Trophoblast cell (in vitro differentiated cells and primary cell): Measurements from ENCODE around the gene MXD3.

Experiments used
- DNase-seq, 2 donors: peaks; one replicate each; pipeline ENCODE4 v3.0.0-alpha.2; 2016
- H2AFZ ChIP-seq: 2 replicates; pipeline ENCODE4 v1.6.1; 2013; ENCODE audit warnings: low read length, moderate library complexity, mild to moderate bottlenecking; ENCODE audit not compliant: insufficient read depth, poor library complexity
- H2AK5ac ChIP-seq: 2 replicates; pipeline ENCODE4 v1.6.1; 2013; ENCODE audit warnings: mild to moderate bottlenecking, low read length
- H2BK120ac ChIP-seq: 2 replicates; pipeline ENCODE4 v1.6.1; 2013; ENCODE audit warnings: low read length, mild to moderate bottlenecking, moderate library complexity; ENCODE audit not compliant: insufficient read depth, poor library complexity
- H2BK12ac ChIP-seq: 2 replicates; pipeline ENCODE4 v1.6.1; 2013; ENCODE audit warnings: mild to moderate bottlenecking, low read length, moderate library complexity
- H2BK5ac ChIP-seq: 2 replicates; pipeline ENCODE4 v1.6.1; 2013; ENCODE audit warnings: low read length, low read depth, moderate library complexity, mild to moderate bottlenecking; ENCODE audit not compliant: poor library complexity
- H3K14ac ChIP-seq: 2 replicates; pipeline ENCODE4 v1.6.1; 2013; ENCODE audit warnings: mild to moderate bottlenecking, low read length
- H3K18ac ChIP-seq: 2 replicates; pipeline ENCODE4 v1.6.1; 2013; ENCODE audit warnings: mild to moderate bottlenecking, low read length
- H3K23ac ChIP-seq: 2 replicates; pipeline ENCODE4 v1.6.1; 2013; ENCODE audit warnings: low read length
- H3K27ac ChIP-seq: 2 replicates; pipeline ENCODE4 v1.5.1; 2013; ENCODE audit warnings: low read depth, mild to moderate bottlenecking, inconsistent platforms, low read length, moderate library complexity
- H3K27me3 ChIP-seq: 2 replicates; pipeline ENCODE4 v1.6.1; 2013; ENCODE audit warnings: inconsistent platforms, mild to moderate bottlenecking, low read length, moderate library complexity; ENCODE audit not compliant: insufficient read depth
- H3K36me3 ChIP-seq, 2 experiments: 1 replicate in 1 of 2; 2 replicates in 1 of 2; pipeline ENCODE4 v1.6.1; 2013; ENCODE audit warnings: low read length in 2 of 2, mild to moderate bottlenecking in 2 of 2, moderate library complexity in 1 of 2; ENCODE audit not compliant: insufficient read depth in 2 of 2, control insufficient read depth in 1 of 2
- H3K4ac ChIP-seq: 2 replicates; pipeline ENCODE4 v1.6.1; 2013; ENCODE audit warnings: low read depth, mild to moderate bottlenecking, low read length, moderate library complexity
- H3K4me1 ChIP-seq, 2 experiments: 1 replicate in 1 of 2; 2 replicates in 1 of 2; pipeline ENCODE4 v1.6.1; 2013; ENCODE audit warnings: low read length in 2 of 2, mild to moderate bottlenecking in 2 of 2, moderate library complexity in 1 of 2; ENCODE audit not compliant: insufficient read depth in 2 of 2, control insufficient read depth in 1 of 2
- H3K4me2 ChIP-seq: 2 replicates; pipeline ENCODE4 v1.6.1; 2013; ENCODE audit warnings: inconsistent platforms, mild to moderate bottlenecking, low read length, moderate library complexity
- H3K4me3 ChIP-seq: 2 replicates; pipeline ENCODE4 v1.5.1; 2013; ENCODE audit warnings: mild to moderate bottlenecking, low read depth, low read length, inconsistent platforms
- H3K79me1 ChIP-seq: one replicate; pipeline ENCODE4 v1.6.1; 2013; ENCODE audit warnings: low read length
- H3K79me2 ChIP-seq: 2 replicates; pipeline ENCODE4 v1.6.1; 2013; ENCODE audit warnings: low read length, mild to moderate bottlenecking; ENCODE audit not compliant: control insufficient read depth, insufficient read depth, poor library complexity
- H3K9ac ChIP-seq: 2 replicates; pipeline ENCODE4 v1.6.1; 2013; ENCODE audit warnings: mild to moderate bottlenecking, low read length
- H3K9me3 ChIP-seq: 2 replicates; pipeline ENCODE4 v1.6.1; 2013; ENCODE audit warnings: low read depth, mild to moderate bottlenecking, control low read depth, inconsistent platforms, low read length; ENCODE audit not compliant: insufficient read depth
- H4K12ac ChIP-seq: 2 replicates; pipeline ENCODE4 v1.6.1; 2013; ENCODE audit warnings: low read depth, mild to moderate bottlenecking, low read length, moderate library complexity
- H4K8ac ChIP-seq: 2 replicates; pipeline ENCODE4 v1.6.1; 2013; ENCODE audit warnings: low read depth, mild to moderate bottlenecking, low read length, moderate library complexity
- H4K91ac ChIP-seq: one replicate; pipeline ENCODE4 v1.6.1; 2013; ENCODE audit warnings: low read depth, mild to moderate bottlenecking, low read length, moderate library complexity
- WGBS: extraction: QIAGEN DNeasy Blood & Tissue Kit; methylation state at CpG from one replicate; pipeline ENCODE4 v1.1.7; 2013; ENCODE audit warnings: missing lambda C conversion rate; ENCODE audit not compliant: insufficient read length, insufficient coverage; ENCODE audit errors: extremely low coverage; 5-methylcytosine and 5-hydroxymethylcytosine counted together

Gene MXD3

GRCh38 chr5:177270653-177271052 lies 41.0 kb downstream of the MXD3 start:
- Histone ChIP-seq H3K18ac (no peak overlapping the region), H3K9me3 (no peaks in the 10 kb centered on the region), H3K79me2 (no peaks in the 10 kb centered on the region), H2AFZ (no peak overlapping the region), H2BK120ac (no peak overlapping the region), H3K27me3 (no peaks in the 10 kb centered on the region), H3K4me2 (no peak overlapping the region), H3K4me3 (no peak overlapping the region), H3K79me1 (no peaks in the 10 kb centered on the region), H3K27ac (no peak overlapping the region), H3K9ac (no peak overlapping the region), H4K12ac (no peak overlapping the region), H2AK5ac (no peak overlapping the region), H3K23ac (no peak overlapping the region), H4K91ac (no peak overlapping the region), H3K14ac (no peak overlapping the region), H2BK5ac (no peak overlapping the region), H3K4me1 (no peaks in the 10 kb centered on the region), H3K36me3 (peaks cover 20 to 40% of the 10 kb centered on the region in 2 experiments), H4K8ac (no peak overlapping the region), H2BK12ac (no peak overlapping the region), H3K4ac (no peak overlapping the region)
- no peak for DNase-seq
- WGBS, result no CpG with 5 or more reads among the region's 3 CpGs

GRCh38 chr5:177269976-177270375 lies 41.7 kb downstream of the MXD3 start:
- peaks cover 24 to 45% of the 10 kb centered on the region in 2 experiments for H3K36me3 ChIP-seq
- DNase-seq, result no peak
- WGBS, result no CpG with 5 or more reads among the region's 3 CpGs
- H4K8ac ChIP-seq, result no peak overlapping the region
- H3K4me2 ChIP-seq, result no peak overlapping the region
- no peak overlapping the region for H2BK5ac ChIP-seq
- H3K79me2 ChIP-seq, result no peaks in the 10 kb centered on the region
- no peaks in the 10 kb centered on the region for H3K4me1 ChIP-seq
- no peaks in the 10 kb centered on the region for H3K79me1 ChIP-seq
- H3K18ac ChIP-seq, result no peak overlapping the region
- H3K27me3 ChIP-seq, result no peaks in the 10 kb centered on the region
- H2BK12ac ChIP-seq, result no peak overlapping the region
- H3K9me3 ChIP-seq, result no peaks in the 10 kb centered on the region
- H3K4ac ChIP-seq, result no peak overlapping the region
- H4K91ac ChIP-seq, result no peak overlapping the region
- no peak overlapping the region for H3K27ac ChIP-seq
- H3K23ac ChIP-seq, result no peak overlapping the region
- no peak overlapping the region for H2AFZ ChIP-seq
- H2AK5ac ChIP-seq, result no peak overlapping the region
- no peak overlapping the region for H4K12ac ChIP-seq
- H3K9ac ChIP-seq, result no peak overlapping the region
- no peak overlapping the region for H3K14ac ChIP-seq
- no peak overlapping the region for H3K4me3 ChIP-seq
- no peak overlapping the region for H2BK120ac ChIP-seq

- H3K9ac ChIP-seq, result no peak overlapping the region
- no peak overlapping the region for H3K18ac ChIP-seq
- H3K79me1 ChIP-seq, result no peaks in the 10 kb centered on the region
- H2BK5ac ChIP-seq, result no peak overlapping the region
- H2BK12ac ChIP-seq, result no peak overlapping the region
- H3K27me3 ChIP-seq, result no peaks in the 10 kb centered on the region
- no peak overlapping the region for H2BK120ac ChIP-seq
- H3K9me3 ChIP-seq, result no peaks in the 10 kb centered on the region
- H2AFZ ChIP-seq, result no peak overlapping the region
- H3K79me2 ChIP-seq, result no peaks in the 10 kb centered on the region
- WGBS, result no CpG with 5 or more reads among the region's 7 CpGs
- no peak overlapping the region for H4K8ac ChIP-seq
- no peak overlapping the region for H3K23ac ChIP-seq
- no peak overlapping the region for H4K12ac ChIP-seq
- no peak overlapping the region for H3K27ac ChIP-seq
- H4K91ac ChIP-seq, result no peak overlapping the region
- H3K4ac ChIP-seq, result no peak overlapping the region
- no peak overlapping the region for H3K14ac ChIP-seq
- no peaks in the 10 kb centered on the region for H3K4me1 ChIP-seq
- H2AK5ac ChIP-seq, result no peak overlapping the region
- no peak for DNase-seq
- H3K4me3 ChIP-seq, result no peak overlapping the region
- H3K4me2 ChIP-seq, result no peak overlapping the region
- H3K36me3 ChIP-seq, result peaks cover 21 to 41% of the 10 kb centered on the region in 2 experiments
Measured at GRCh38 chr5:177269232-177269895, 42.3 kb downstream of the MXD3 start.

- H3K27me3 ChIP-seq, result no peaks in the 10 kb centered on the region
- no peak overlapping the region for H2BK5ac ChIP-seq
- no peak overlapping the region for H3K4me2 ChIP-seq
- no peak overlapping the region for H2BK120ac ChIP-seq
- no peak overlapping the region for H3K4ac ChIP-seq
- no CpG with 5 or more reads among the region's 16 CpGs for WGBS
- DNase-seq, result no peak
- H4K8ac ChIP-seq, result no peak overlapping the region
- no peak overlapping the region for H3K27ac ChIP-seq
- H3K36me3 ChIP-seq, result peaks cover 17 to 32% of the 10 kb centered on the region in 2 experiments
- H2BK12ac ChIP-seq, result no peak overlapping the region
- H3K23ac ChIP-seq, result no peak overlapping the region
- H4K91ac ChIP-seq, result no peak overlapping the region
- no peak overlapping the region for H3K18ac ChIP-seq
- no peaks in the 10 kb centered on the region for H3K9me3 ChIP-seq
- no peak overlapping the region for H3K4me3 ChIP-seq
- H2AFZ ChIP-seq, result no peak overlapping the region
- H3K79me1 ChIP-seq, result no peaks in the 10 kb centered on the region
- H3K79me2 ChIP-seq, result no peaks in the 10 kb centered on the region
- no peak overlapping the region for H4K12ac ChIP-seq
- H3K14ac ChIP-seq, result no peak overlapping the region
- no peak overlapping the region for H2AK5ac ChIP-seq
- H3K9ac ChIP-seq, result no peak overlapping the region
- no peaks in the 10 kb centered on the region for H3K4me1 ChIP-seq
Measured at GRCh38 chr5:177265395-177265794, 46.3 kb downstream of the MXD3 start.
